ENCODE results near the gene ATCAY.
"Not testable (repeated sequence)": the region's sequence is repeated elsewhere in the genome, so short reads cannot be mapped to it uniquely, and the experiment has no call there.

Gene ATCAY

GRCh38 chr19:3868770-3869456 lies 11.6 kb upstream of the ATCAY start, which contains the start of gene ZFR2:
Gene ZFR2 (minus strand): TSS chr19:3869038. CDS start chr19:3869017, 21 bp downstream.
- Histone ChIP-seq H3K36me3 (no peaks in the 10 kb centered on the region), H3K27ac (no peak within 1 kb of the TSS), H3K27me3 (ENCODE audit: insufficient read depth, low read depth, severe bottlenecking) (no peaks in the 10 kb centered on the region), H3K9me3 (ENCODE audit: severe bottlenecking) (no peaks in the 10 kb centered on the region), H3K4me3 (ENCODE audit: low read depth, low read length) (no peak within 1 kb of the TSS)
- peak; percentile 22 for DNase-seq
- no peak for TF ChIP-seq CTCF (IDR thresholded peaks at IDR 0.05; ENCODE audit: low read depth, low read length)

GRCh38 chr19:3873151-3873550 lies 7.3 kb upstream of the ATCAY start:
- no peak for DNase-seq
- Histone ChIP-seq H3K27ac (no peak overlapping the region), H3K4me3 (ENCODE audit: low read depth, low read length) (no peak overlapping the region), H3K9me3 (ENCODE audit: severe bottlenecking) (no peaks in the 10 kb centered on the region), H3K27me3 (ENCODE audit: insufficient read depth, low read depth, severe bottlenecking) (no peaks in the 10 kb centered on the region), H3K36me3 (no peaks in the 10 kb centered on the region)
- TF ChIP-seq CTCF (IDR thresholded peaks at IDR 0.05; ENCODE audit: low read depth, low read length): no peak

- H3K4me3 ChIP-seq (ENCODE audit: low read depth, low read length); H3K27ac ChIP-seq; H3K27me3 ChIP-seq (ENCODE audit: insufficient read depth, low read depth, severe bottlenecking); H3K9me3 ChIP-seq (ENCODE audit: severe bottlenecking); DNase-seq; H3K36me3 ChIP-seq: not testable (repeated sequence)
These were observed 5.8 kb upstream of the ATCAY start for GRCh38 chr19:3874695-3875094.

GRCh38 chr19:3879656-3880055 lies 829 bp upstream of the ATCAY start:
- no peak for DNase-seq
- Histone ChIP-seq H3K27ac (peak overlapping the region; percentile 97; the same call in 1 of the 2 replicates), H3K4me3 (ENCODE audit: low read depth, low read length) (no peak overlapping the region; the same call in 1 of the 2 replicates), H3K36me3 (peaks cover 8% of the 10 kb centered on the region), H3K27me3 (ENCODE audit: insufficient read depth, low read depth, severe bottlenecking) (no peaks in the 10 kb centered on the region), H3K9me3 (ENCODE audit: severe bottlenecking) (no peaks in the 10 kb centered on the region)
- TF ChIP-seq CTCF (IDR thresholded peaks at IDR 0.05; ENCODE audit: low read depth, low read length): peak; percentile 69

- peak overlapping the region; percentile 97 for H3K27ac ChIP-seq
- DNase-seq: peak; percentile 41
- no peaks in the 10 kb centered on the region for H3K27me3 ChIP-seq (ENCODE audit: insufficient read depth, low read depth, severe bottlenecking)
- H3K36me3 ChIP-seq: peaks cover 15% of the 10 kb centered on the region
- peak overlapping the region; percentile 72 for H3K4me3 ChIP-seq (ENCODE audit: low read depth, low read length)
- H3K9me3 ChIP-seq (ENCODE audit: severe bottlenecking): no peaks in the 10 kb centered on the region
- no peak for TF ChIP-seq CTCF (IDR thresholded peaks at IDR 0.05; ENCODE audit: low read depth, low read length)
These were observed 971 bp downstream of the ATCAY start for GRCh38 chr19:3881272-3882040.

- peak overlapping the region; percentile 72 for H3K4me3 ChIP-seq (ENCODE audit: low read depth, low read length)
- no peaks in the 10 kb centered on the region for H3K27me3 ChIP-seq (ENCODE audit: insufficient read depth, low read depth, severe bottlenecking)
- peaks cover 18% of the 10 kb centered on the region for H3K36me3 ChIP-seq
- H3K9me3 ChIP-seq (ENCODE audit: severe bottlenecking): no peaks in the 10 kb centered on the region
- H3K27ac ChIP-seq: no peak overlapping the region
- DNase-seq: no peak
- no peak for TF ChIP-seq CTCF (IDR thresholded peaks at IDR 0.05; ENCODE audit: low read depth, low read length)
These were observed 1.5 kb downstream of the ATCAY start for GRCh38 chr19:3882041-3882384.

Data from WERI-Rb-1 (cell line).